CD4-positive, alpha-beta T cell treated with Interleukin-6 at 100 ng/mL for 8 hours (primary cell): Measurements from ENCODE around the gene PKN2.
"Not testable (repeated sequence)": the region's sequence is repeated elsewhere in the genome, so short reads cannot be mapped to it uniquely, and the experiment has no call there.

Source experiments
- DNase-seq: peaks from one replicate; pipeline ENCODE4 v3.0.0-alpha.2; 2020; ENCODE audit warnings: mixed read lengths, low spot score

The PKN2 gene

DNA sequence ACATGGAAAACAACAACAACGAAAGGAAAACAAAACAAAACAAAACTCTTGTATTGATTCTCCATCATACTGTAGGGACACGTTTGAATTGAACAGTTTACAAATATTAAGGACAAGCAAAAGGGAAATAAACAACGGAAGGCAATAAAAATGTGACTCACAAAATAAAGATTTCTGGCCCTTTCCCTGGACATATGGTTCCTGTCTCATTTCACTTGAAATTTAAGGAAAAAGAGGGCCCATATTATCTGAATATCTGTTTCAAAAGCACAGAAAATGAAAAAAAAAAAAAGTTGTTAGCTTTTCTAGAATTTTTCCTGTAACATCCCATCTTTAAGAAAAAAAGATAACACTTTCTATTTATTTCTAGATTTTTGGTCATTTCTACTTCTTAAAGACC is 3.6 kb upstream of the PKN2 start:
- no peak for DNase-seq

DNA sequence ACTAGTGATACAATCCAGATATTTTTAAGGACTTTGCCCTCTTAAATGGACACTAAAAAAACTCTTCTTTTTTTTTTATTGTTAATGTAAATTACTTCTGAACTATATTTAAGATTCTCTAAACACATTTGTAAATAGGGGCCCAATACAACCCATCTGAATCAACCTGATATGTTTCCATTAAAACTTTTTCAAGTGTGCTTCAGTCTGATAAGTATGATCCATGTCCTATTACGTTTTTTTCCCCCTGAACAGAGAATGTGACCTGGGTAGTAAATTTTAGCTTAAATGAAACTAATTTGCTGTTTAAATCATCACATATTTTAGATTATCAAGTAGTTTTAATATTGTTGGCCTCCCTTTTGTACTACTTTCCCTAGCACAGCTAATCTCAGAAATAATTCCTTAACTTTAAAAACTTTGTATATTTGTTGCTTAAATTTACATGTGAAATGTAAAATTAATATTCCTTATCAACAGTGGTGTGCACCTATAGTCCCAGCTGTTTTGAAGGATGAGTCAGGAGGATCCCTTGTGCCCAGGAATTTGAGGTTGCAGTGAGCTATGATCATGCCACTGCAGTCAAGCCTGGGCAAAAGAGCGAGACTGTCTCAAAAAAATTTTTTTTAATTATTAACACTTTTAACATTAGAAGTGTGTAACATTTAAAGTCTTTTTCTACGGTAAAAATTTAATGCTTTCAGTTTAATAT is 3.0 kb upstream of the PKN2 start:
- DNase-seq: no peak

DNA sequence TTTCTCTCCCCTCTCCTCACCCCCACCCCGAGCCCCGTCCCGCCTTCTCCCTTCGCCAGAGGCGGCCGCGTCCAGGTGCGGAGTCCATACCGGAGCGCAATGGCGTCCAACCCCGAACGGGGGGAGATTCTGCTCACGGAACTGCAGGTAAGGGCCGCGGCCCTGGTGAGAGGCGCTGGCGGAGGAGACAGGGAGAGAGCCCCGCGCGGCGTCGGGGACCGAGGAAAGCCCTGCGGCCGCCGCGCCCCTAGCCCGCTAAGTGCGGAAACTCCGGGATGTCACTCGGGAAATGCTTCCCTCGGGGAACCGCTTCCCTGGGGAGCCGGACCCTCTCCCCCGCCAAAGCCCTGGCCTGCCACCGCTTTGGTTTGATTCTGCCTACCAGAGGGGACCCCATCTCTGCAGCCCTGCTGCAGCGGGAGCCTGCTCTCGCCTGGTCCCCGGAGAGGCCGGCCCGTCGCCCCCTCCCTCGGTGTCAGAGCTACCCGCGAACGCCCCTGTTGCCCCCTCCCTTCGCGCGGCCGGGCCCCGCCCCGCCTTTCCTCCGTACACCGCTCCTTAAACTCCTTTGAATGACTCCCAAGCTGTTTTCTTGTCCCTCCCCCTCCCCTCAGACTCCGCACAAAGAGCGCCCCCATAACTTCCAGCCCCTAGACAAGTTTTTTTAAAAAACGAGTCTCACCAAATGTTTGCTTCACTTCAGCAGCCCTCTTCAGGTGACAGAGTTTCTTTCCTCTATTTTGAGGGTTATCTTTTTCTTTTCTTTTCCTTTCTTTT is 597 bp downstream of the PKN2 start:
- peak; percentile 34 for DNase-seq

DNA sequence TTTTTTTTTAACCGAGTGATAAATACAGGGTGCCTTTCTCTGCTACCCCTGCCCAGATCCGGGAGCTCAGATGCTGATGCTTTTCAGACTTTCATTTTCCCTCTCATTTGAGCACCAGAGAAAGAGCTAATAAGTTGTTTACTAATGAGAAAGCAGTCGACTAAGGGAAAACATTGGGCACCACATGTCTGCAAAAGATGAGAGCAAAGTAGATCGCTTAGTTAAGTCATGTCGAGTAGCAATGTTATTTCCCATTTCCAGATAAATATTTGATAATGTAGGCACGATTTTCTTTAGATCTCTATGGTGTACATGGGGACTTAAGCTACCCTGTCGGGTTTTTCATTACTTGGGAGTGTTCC is 1.2 kb downstream of the PKN2 start:
- DNase-seq: no peak

DNA sequence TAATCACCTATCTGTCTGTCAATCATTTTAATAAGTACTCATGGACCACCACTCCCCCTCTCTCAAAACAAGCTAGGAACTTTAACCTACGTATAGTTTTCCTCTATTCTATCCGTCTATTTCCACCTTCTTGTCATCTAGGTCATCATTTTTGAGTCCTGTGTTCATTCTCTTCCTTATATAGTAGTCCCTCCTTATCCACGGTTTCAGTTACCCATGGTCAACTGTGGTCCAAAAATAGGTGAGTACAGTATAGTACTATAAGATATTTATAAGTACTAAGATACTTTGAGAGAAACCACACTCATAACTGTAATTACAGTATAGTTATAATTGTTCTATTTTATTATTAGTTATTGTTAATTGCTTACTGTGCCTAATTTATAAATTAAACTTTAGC is 7.5 kb downstream of the PKN2 start:
- no peak for DNase-seq

DNA sequence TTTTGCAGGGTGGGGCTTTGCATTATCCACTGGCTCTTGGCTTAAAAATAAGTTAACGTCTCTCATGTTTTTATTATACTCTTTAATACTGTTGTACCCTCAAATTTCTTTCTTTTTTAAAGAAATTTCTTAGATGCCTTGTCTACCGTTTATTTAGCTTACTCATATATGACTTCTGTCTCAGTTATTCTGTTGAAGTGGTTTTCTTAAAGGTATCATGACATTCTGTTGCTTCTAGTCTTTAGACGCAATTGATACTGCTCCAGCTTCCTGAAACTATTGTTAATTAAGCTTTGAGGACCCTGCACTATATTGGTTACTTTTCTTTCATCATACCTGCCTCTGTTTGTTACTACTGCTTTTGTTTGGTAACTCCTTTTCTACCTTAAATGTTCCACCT is 11.7 kb downstream of the PKN2 start:
- DNase-seq: no peak

DNA sequence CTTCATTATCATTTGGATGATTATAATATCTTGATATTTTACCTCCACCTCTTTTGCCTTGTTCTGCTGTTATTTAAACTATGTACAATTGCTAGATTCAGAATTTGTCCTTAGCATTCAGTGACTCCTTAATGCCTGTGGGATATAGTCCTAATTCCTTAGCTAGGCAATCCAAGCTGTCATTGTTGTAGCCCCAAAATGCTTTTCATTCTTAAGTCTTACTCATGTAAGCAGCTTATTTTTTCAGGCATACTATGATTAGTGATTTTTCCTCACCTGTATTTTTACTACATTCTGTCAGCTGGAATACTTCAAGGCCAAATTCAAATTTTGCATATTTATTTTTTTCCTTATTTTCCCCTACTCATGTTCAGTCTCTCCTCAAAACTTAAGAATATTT is 13.4 kb downstream of the PKN2 start:
- DNase-seq: no peak

DNA sequence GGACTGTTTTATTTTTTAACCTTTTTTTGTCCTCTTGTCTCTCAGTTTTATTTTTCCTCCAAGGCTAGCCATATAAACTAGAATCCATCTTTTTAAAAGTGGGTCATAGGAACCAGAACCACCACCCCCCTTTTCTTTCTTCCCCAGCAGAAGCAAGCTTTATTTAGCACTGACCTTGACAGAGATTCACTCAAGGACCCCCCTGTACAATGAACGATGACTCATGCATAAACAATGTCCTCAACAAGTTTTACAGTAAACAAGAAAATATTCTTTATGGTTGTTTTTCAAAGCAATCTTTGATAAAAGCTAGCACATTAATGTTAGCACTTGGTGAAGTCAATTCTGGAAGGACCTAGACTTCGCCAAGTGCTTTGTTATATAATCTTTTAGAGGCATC is 14.1 kb downstream of the PKN2 start:
- DNase-seq: no peak

DNA sequence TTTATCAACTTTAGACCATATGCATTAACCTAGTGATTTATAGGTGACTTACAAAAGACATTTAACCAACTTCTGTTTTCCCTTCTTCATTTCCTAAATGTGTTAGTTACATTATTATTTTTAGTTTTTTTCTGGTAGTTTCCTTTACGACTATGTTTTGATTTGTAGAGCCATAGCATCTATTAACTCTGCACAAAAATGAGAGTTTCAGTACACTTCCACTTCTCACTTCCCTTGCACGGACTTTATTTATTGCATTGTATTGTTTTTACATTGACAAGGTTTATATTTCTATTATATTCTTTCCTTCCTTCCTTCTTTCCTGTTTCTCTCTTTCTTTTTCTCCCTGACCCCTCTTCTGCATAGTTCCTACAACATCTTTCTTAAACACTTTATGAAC is 14.7 kb downstream of the PKN2 start:
- DNase-seq: no peak

DNA sequence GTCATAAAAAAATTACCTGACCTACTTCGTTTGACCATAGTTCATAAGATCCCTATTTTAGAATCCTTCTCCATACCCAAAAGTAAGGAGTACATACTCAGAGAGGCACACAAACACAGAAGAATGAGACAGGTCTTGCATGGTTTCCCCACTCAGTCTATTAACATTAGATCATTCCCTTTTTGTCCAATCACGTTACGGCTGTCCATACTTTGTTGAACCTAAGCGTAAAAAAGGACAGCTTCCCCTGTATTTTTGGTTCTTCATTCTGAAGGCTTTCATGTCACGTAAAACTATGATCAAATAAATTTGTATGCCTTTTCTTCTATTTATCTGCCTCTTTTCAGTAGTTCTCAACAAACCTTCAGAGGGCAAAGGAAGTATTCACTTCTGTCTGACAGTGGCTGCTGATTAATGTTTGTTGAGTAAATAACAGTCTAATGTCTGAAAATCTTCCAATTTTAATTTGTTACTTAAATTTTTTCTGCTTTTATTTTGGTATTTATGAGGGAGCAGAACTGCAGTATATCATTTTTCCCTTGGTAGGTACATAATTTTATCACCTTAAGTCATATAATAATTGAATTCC is 16.4 kb downstream of the PKN2 start:
- no peak for DNase-seq

DNA sequence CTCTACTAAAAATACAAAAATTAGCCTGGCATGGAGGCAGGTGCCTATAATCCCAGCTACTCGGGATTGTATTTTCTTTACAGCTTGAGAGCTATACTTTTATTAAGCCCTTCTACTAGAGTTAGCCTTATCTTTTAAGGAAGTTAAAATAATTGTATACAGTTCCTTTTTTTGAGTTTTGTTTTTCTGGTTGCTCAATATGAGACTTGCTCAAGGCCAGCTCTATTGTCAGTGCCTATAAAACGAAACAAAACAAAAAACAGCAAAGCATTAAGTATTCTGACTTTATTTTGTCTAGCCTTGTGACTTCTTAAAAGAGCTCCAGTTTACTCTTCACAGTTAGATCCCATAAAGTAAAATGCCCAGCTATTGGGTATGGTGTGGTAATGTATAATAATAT is 17.2 kb downstream of the PKN2 start:
- no peak for DNase-seq

DNA sequence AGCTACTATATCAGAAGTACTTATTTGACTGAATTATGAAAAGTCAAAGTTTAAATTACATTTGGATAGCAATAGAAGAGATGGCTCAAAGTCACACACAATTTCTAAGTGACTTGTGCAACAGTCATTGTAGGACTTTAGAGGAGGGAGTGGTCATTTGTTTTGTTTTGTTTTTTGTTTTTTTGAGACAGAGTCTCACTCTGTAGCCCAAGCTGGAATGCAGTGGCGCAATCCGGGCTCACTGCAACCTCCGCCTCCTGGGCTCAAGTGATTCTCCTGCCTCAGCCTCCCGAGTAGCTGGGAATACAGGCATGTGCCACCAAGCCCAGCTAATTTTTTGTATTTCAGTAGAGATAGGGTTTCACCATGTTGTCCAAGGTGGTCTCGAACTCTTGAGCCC is 17.7 kb downstream of the PKN2 start:
- DNase-seq: not testable (repeated sequence)

DNA sequence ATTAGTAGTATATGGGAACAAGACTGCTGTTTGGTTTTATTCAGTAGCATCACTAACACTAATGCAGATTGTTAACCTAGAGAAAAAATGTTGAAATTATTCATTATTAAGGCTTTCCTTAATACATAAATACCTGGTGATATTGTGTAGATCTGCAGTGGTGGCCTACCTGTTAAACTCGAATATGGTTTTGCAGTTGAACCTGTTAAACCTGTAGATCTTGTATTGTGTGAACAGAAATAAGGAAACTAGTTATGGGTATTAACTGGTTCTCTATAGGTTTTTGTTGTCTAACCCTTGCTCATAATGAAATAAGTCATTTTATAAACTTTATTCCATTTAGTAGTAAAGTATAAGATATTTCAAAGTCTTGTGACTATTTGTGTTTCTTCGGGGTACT is 23.9 kb downstream of the PKN2 start:
- DNase-seq: no peak

DNA sequence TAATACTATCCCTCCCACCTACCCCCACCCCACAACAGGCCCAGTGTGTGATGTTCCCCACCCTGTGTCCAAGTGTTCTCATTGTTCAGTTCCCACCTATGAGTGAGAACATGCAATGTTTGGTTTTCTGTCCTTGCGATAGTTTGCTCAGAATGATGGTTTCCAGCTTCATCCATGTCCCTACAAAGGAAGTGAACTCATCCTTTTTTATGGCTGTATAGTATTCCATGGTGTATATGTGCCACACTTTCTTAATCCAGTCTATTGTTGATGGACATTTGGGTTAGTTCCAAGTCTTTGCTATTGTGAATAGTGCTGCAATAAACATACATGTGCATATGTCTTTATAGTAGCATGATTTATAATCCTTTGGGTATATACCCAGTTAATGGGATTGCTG is 28.8 kb downstream of the PKN2 start:
- not testable (repeated sequence) for DNase-seq

DNA sequence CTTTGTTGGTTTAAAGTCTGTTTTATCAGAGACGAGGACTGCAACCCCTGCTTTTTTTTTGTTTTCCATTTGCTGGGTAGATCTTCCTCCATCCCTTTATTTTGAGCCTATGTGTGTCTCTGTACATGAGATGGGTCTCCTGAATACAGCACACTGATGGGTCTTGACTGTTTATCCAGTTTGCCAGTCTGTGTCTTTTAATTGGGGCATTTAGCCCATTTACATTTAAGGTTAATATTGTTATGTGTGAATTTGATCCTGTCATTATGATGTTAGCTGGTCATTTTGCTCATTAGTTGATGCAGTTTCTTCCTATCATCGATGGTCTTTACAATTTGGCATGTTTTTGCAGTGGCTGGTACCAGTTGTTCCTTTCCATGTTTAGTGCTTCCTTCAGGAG is 32.5 kb downstream of the PKN2 start:
- DNase-seq: not testable (repeated sequence)

DNA sequence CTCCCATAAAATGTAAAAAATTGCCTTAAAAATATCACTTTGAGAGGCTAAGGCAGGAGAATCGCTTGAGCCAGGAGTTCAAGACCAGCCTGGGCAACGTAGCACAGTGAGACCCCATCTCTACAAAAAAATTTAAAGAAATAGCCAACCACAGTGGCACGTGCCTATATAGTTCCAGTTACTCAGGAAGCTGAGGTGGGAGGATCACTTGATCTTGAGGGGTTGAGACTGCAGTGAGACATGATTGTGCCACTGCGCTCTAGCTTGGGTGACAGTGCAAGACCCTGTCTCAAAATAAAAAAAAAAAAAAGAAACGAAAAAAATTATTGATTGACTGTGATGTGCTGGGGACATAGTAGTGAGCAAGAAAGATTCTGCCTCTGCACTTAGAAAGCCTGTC is 38.4 kb downstream of the PKN2 start:
- DNase-seq: peak; percentile 4

DNA sequence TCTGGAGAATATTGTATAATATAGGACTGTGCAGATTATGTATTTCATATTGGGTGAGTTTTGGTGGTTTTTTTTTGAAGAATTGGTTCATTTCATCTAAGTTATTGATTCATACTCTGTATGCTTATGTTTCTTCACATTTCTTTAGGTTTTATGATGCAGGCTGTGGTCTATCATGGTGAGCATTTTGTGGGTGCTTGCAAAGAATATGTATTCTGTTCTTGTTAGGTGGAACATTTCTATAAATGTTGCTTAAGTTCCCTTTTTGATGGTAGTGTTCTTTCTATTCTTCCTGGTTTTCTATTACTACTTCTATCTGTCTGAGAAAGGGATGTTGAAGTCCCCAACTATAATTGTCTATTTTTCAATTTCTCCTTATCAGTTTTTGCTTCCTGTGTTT is 42.6 kb downstream of the PKN2 start:
- DNase-seq: no peak

DNA sequence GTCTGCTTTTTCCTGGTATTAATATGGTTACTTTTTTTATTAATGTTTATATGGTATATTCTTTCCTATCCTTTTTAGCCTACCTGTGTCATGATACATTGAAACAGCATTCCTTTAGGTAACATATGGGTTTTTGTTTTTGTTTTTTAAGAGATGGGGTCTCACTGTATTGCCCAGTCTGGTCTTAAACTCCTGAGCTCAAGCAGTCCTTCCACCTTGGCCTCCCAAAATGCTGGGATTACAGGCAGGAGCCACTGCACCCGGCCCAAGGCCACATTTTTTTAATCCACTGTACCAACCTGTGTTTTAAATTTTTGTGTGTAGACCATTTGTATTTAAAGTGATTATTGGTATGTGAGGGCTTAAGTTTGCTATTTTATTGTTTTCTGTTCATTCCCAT is 43.1 kb downstream of the PKN2 start:
- no peak for DNase-seq

DNA sequence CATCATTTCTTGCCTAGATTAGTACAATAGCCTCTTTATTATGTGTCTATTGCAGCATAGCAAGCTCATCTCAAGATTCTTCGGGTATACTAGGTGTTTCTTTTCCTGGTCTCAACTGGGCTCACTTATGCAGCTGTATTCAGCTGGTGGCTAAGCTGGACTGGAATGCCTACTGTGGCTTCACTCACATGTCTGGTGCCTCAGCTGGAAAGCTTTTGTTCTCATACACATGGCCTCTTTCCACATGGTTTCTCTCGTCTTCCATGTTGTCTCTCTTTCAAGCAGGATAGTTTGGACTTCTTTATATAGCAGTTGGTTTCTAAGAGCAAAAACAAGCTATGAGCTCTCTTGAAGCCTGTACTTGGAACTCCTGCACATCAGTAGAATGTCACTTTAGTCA is 45.2 kb downstream of the PKN2 start:
- no peak for DNase-seq

DNA sequence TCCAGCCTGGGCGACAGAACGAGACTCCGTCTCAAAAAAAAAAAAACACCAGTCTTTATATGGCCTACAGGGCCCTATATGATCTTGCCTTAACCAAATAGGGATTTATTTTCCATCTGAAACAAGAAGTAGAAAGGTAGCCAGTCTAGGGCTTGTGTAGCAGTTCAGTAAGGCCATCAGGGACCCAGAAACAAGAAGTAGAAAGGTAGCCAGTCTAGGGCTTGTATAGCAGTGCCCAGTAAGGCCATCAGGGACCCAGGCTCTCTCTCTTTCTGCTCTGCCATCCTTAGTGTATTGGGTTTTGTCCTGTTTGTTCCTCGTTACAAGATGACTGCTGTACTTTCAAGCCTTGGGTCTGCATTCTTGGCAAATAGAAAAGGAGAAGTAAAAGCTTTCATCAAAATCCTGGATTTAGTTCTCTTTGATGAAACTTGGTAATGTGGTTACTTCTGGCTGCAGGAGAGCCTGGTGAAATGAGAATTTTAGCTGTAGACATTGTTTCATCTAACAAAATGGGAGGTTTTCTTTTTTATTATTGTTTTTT is 46.1 kb downstream of the PKN2 start:
- no peak for DNase-seq

DNA sequence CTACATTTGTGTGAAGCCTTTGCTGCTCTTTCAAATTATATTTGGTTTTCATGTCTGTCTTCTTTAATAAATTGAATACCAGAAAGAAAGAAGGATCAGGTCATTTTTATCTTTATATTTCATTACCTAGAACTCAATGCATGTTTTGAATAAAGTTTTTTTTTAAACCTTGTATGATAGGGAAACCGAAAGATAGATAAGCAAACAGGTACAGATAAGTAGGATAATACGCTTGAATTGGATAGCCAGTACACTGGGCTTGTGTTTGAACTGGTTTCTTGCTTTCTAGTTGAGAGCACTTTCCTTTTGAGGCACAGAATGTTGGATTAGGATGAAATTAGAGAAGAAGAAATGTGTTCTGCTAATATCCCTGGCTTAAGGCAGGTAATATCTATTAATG is 46.9 kb downstream of the PKN2 start:
- DNase-seq: no peak

DNA sequence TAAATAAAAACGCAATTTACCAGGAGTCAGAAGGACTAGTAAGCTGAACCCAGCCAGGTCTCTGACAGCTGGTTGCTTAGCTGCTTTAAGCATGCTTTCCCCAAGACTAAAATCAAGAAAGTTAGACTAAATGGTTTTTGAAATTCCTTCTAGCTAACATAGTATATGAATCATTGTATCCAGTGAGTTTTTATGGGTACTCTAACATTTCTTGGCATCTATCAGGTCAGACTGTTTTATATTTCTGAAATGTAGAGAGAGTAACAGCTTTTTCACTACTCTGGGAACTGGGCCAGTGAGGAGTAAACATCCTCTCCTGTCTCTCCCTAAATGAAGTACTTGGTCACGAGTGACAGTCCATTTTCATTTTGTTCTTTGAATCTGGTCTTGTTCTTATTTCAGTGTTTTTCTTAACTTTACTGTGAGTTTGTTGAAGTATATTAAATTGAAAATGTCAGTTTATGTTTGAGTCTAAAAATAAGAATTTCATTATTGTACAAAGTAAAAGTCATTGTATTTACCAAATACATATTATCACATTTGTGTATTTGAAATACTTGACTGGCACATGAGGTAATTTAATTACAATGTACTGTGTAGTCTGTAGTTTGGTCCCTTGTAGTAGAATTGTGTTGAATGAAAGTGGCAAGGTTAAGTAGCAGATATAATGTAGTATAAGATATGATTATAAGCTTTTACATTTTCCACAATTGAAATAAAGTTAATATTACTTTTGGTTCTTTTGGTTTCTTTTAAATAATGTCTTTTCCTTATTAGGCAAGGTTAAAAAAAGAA is 47.6 kb downstream of the PKN2 start:
- DNase-seq: no peak
